HepG2 (cell line): ENCODE results near the gene EPB41L2.

Experiments
- EP300 ChIP-seq, 3 experiments: sonication (generic) in 1 of 3; formaldehyde crosslinking in 1 of 3; IDR thresholded peaks; 2 replicates each; pipeline versions ENCODE4 v1.5.1 to v1.6.1; 2011 to 2020; ENCODE audit warnings: low read depth in 2 of 3, low read length in 2 of 3, borderline replicate concordance in 1 of 3, improper control_type of control experiment in 1 of 3, mild to moderate bottlenecking in 1 of 3, missing genetic modification reagents in 1 of 3, moderate library complexity in 1 of 3
- ZNF263 ChIP-seq: sonication (generic); formaldehyde crosslinking; IDR thresholded peaks from 2 replicates; pipeline ENCODE4 v1.4.0; 2020; ENCODE audit warnings: missing genetic modification reagents

DNA sequence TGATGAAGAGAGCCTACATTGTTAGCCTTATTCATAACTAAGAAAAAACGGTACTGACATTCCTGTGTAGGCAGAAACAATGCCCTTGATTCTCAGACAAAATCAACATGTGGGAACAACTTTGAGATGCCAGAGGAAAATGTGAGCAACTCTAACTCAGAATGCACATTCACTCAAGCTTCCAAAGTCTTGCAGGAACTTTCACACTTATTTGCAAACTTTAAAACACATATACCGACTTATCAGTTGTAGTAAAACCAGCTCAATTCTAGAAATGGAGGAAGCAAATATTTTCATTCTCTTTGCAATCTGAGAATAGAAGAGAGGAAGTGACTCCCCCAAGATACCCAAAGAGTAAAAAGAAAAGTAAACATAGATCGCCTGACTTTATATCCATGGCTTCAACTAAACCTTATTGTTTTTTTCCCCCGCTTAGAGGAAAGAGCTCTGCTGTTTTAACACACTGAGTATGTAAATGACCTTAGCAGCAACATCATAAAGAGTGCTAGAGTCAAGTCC lies 117.6 kb downstream of the EPB41L2 start:
- peak in 1 of 2 experiments; percentile 24; a peak in 2 of 4 replicates for TF ChIP-seq EP300 (IDR thresholded peaks at IDR 0.05; ENCODE audit: low read depth in 2 of 2, low read length in 2 of 2)
- TF ChIP-seq EP300 (CRISPR knock-in tag; IDR thresholded peaks at IDR 0.05; ENCODE audit: borderline replicate concordance) = no peak; the same call in 1 of the 2 replicates
- no peak for TF ChIP-seq ZNF263 (CRISPR knock-in tag)
